Body of pancreas (tissue), 4 donors: ENCODE results near the gene MGMT. TPM values are rescaled to one million over a fixed set of nuclear protein-coding genes. Genes with fewer than 3 reads are reported as not detected.

Experiments
- ATAC-seq: fragments of 150-250 bp; one replicate; pipeline ENCODE4 v1.9.1; 2016
- DNase-seq, 4 donors: peaks; one replicate each; pipeline ENCODE4 v3.0.0-alpha.2; 2019
- H3K27ac ChIP-seq, 4 donors: fragments of 200-600 bp; sonication (generic); 1 replicate in 3 of 4; 2 replicates in 1 of 4; pipeline versions ENCODE4 v1.5.1 to v1.6.1; 2016 to 2019; ENCODE audit warnings: mild to moderate bottlenecking in 1 of 4, mixed read lengths in 1 of 4, moderate library complexity in 1 of 4
- H3K27me3 ChIP-seq, 2 donors: fragments of 200-600 bp; sonication (generic); one replicate each; pipeline ENCODE4 v1.6.0; 2016; ENCODE audit warnings: mild to moderate bottlenecking in 1 of 2
- H3K36me3 ChIP-seq, 2 donors: fragments of 200-600 bp; sonication (generic); replicated peaks in 1 of 2; 2 replicates each; pipeline ENCODE4 v1.5.1; 2016; ENCODE audit warnings: low read depth in 2 of 2; ENCODE audit not compliant: insufficient read depth in 1 of 2
- H3K4me1 ChIP-seq: fragments of 200-600 bp; sonication (generic); one replicate; pipeline ENCODE4 v1.6.0; 2016
- H3K4me3 ChIP-seq, 2 donors: fragments of 200-600 bp; sonication (generic); 1 replicate in 1 of 2; 2 replicates in 1 of 2; pipeline ENCODE4 v1.5.1; 2016 to 2019
- H3K9me3 ChIP-seq, 3 donors: fragments of 200-600 bp; sonication (generic); 1 replicate in 2 of 3; 2 replicates in 1 of 3; pipeline ENCODE4 v1.5.1; 2016
- CTCF ChIP-seq, 7 experiments: fragments of 450-650 bp in 4 of 7; fragments of 200-600 bp in 3 of 7; sonication (generic) in 3 of 7; IDR thresholded peaks; one replicate each; pipeline ENCODE4 v1.5.1; 2016 to 2019; ENCODE audit warnings: antibody characterized with exemption in 7 of 7
- POLR2A ChIP-seq, 3 donors: fragments of 450-650 bp; IDR thresholded peaks; one replicate each; pipeline ENCODE4 v1.6.1; 2016; ENCODE audit warnings: antibody characterized with exemption in 3 of 3, mild to moderate bottlenecking in 2 of 3
- WGBS, 2 donors: methylation state at CpG; one replicate each; pipeline ENCODE4 v1.1.5; 2017; 5-methylcytosine and 5-hydroxymethylcytosine counted together
- intact Hi-C: fragments of 100-400 bp; cut with DNase I; formaldehyde crosslinking; loops from one replicate; pipeline ENCODE4 v1.15.1; 2023
- total RNA-seq, 2 donors: library from RNA; depleted of rRNA; stranded (reverse); fragments of >200 nt; gene quantifications; one replicate each; pipeline ENCODE4 v1.1.0, GENCODE V29; 2016

The MGMT gene
- total RNA-seq, 2 donors from 2014 or later: 13.7 to 25.4 TPM

- Histone ChIP-seq H3K36me3 (no peaks in the 10 kb centered on the region), H3K27ac (peak overlapping the region in 3 of 4 donors; percentile 71 to 82 (median 80)), H3K9me3 (no peaks in the 10 kb centered on the region), H3K27me3 (no peaks in the 10 kb centered on the region), H3K4me1 (peaks cover 26% of the 10 kb centered on the region), H3K4me3 (no peak overlapping the region)
- WGBS, 2 donors: 74 to 100% methylated on average over 2 to 5 of the region's 12 CpGs
- no peak for DNase-seq
- intact Hi-C loops: no loop called here
- no peak for ATAC-seq
- TF ChIP-seq POLR2A (IDR thresholded peaks at IDR 0.05) (no peak), CTCF (IDR thresholded peaks at IDR 0.05) (no peak)
Observed at GRCh38 chr10:129532838-129533237, 65.8 kb downstream of the MGMT start.

- DNase-seq: no peak
- TF ChIP-seq POLR2A (IDR thresholded peaks at IDR 0.05) (no peak), CTCF (IDR thresholded peaks at IDR 0.05) (no peak)
- Histone ChIP-seq H3K4me1 (peaks cover 26% of the 10 kb centered on the region), H3K27me3 (no peaks in the 10 kb centered on the region), H3K36me3 (no peaks in the 10 kb centered on the region), H3K4me3 (no peak overlapping the region), H3K27ac (peak overlapping the region in 2 of 4 donors; percentile 80 to 82), H3K9me3 (no peaks in the 10 kb centered on the region)
- no peak for ATAC-seq
- WGBS, 2 donors: 86 to 94% methylated on average over 6 to 11 of the region's 11 CpGs
- intact Hi-C loops: no loop called here
Observed at GRCh38 chr10:129533281-129533680, 66.2 kb downstream of the MGMT start.

- Histone ChIP-seq H3K9me3 (no peaks in the 10 kb centered on the region), H3K4me3 (no peak overlapping the region), H3K36me3 (no peaks in the 10 kb centered on the region), H3K4me1 (peaks cover 26% of the 10 kb centered on the region), H3K27ac (no peak overlapping the region), H3K27me3 (no peaks in the 10 kb centered on the region)
- TF ChIP-seq CTCF (IDR thresholded peaks at IDR 0.05) (no peak), POLR2A (IDR thresholded peaks at IDR 0.05) (no peak)
- ATAC-seq (no peak), DNase-seq (no peak)
- WGBS, 2 donors: 94 to 99% methylated on average over 4 to 5 of the region's 5 CpGs
- intact Hi-C loops: no loop called here
Observed at GRCh38 chr10:129534826-129535225, 67.8 kb downstream of the MGMT start.

- no peak for DNase-seq
- Histone ChIP-seq H3K27me3 (no peaks in the 10 kb centered on the region), H3K9me3 (no peaks in the 10 kb centered on the region), H3K4me3 (no peak overlapping the region), H3K36me3 (no peaks in the 10 kb centered on the region), H3K4me1 (peaks cover 17% of the 10 kb centered on the region), H3K27ac (no peak overlapping the region)
- 95 to 97% methylated on average over 16 of the region's 16 CpGs for WGBS, 2 donors
- intact Hi-C loops: no loop called here
- ATAC-seq: no peak
- TF ChIP-seq CTCF (IDR thresholded peaks at IDR 0.05): no peak
- no peak for TF ChIP-seq POLR2A (IDR thresholded peaks at IDR 0.05)
Observed at GRCh38 chr10:129536336-129536735, 69.3 kb downstream of the MGMT start.

- WGBS, 2 donors: 93 to 96% methylated on average over 6 of the region's 6 CpGs
- intact Hi-C loops: no loop called here
- no peaks in the 10 kb centered on the region for H3K27me3 ChIP-seq
- no peak overlapping the region for H3K27ac ChIP-seq
- H3K9me3 ChIP-seq: no peaks in the 10 kb centered on the region
- H3K4me3 ChIP-seq: no peak overlapping the region
- TF ChIP-seq CTCF (IDR thresholded peaks at IDR 0.05) (no peak), POLR2A (IDR thresholded peaks at IDR 0.05) (no peak)
- H3K4me1 ChIP-seq: peaks cover 13% of the 10 kb centered on the region
- ATAC-seq (no peak), DNase-seq (no peak)
- no peaks in the 10 kb centered on the region for H3K36me3 ChIP-seq
Observed at GRCh38 chr10:129537151-129537550, 70.1 kb downstream of the MGMT start.
